Stimulated activated CD4-positive, alpha-beta T cell treated with anti-CD3 and anti-CD28 coated beads, Interleukin-1b, Interleukin-23, amount 100 ng/mL, for 1 hour (primary cell): ENCODE measurements around the gene PRKCA.

Source experiments
- DNase-seq, 2 donors: peaks; one replicate each; pipeline ENCODE4 v3.0.0-alpha.2; 2020; ENCODE audit warnings: low read depth in 2 of 2

The PRKCA gene

DNA sequence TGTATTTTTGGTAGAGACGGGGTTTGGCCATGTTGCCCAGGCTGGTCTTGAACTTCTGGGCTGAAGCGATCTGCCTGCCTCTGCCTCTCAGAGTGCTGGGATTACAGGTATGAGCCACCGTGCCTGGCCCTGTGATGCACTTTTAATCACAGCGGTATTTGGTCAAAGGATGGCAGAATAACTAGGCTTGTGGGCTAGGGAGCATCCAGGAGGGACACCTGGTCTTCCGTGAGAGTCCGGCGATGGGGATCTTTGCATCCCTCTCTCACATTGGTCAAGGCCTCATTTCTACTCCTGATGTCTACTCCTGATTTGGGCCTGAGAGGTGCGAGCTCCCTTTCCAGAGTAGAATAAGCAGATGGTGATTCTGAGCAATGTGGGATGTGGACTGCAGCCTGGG is 274.6 kb downstream of the PRKCA start:
- DNase-seq: no peak

DNA sequence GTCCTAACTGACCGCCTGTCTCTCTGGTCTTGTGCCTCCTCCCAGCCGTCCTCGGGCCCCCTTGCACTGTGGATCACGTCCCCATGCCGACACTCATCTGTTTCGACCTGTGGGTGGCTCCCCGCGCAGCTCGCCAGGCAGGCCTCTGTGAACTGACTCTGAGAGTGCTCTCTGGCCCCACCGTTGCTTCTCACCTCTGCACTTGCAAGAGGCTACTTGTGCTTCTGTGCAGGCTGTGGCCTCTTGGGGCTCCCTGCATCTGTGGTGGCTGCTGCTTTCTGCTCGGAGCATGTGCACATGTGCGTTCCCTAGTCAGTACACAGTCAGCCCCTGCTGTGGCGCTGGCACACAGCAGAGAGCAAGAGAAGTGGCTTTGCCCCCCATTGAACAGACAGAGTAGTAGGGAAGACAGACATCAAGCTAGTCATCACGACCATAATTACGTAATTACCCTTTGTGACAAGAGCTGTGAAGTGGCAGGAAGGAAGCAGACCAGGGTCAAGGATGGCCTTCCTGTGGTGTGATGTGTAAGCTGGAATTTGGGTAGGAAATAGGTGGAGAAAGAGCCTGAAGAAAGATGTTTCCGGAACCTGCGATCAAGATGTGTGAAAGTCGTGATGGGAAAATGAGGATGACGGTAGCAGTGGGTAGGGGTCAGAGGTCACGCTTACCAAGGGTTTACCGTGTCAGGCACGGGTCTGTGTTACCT is 276.5 kb downstream of the PRKCA start:
- DNase-seq: no peak

DNA sequence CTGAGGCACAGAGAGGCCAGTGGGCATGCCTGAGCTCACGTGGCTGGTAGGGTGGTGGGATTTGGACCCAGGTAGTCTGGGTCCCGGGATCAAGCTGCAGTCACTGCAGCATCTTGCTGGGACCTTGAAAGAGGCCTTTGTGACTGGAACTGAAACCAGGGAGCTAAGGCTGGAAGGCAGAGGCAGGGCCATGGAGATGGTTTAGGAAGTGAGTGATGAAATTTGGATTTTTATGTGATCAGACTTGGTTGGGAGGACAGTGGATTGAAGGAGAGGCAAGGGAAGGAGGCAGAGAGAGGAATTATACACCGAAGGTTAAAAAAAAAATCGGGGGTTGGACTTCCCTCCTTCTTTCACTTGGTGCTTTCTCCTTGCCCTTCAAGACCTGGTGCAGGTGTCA is 277.1 kb downstream of the PRKCA start:
- DNase-seq: no peak

DNA sequence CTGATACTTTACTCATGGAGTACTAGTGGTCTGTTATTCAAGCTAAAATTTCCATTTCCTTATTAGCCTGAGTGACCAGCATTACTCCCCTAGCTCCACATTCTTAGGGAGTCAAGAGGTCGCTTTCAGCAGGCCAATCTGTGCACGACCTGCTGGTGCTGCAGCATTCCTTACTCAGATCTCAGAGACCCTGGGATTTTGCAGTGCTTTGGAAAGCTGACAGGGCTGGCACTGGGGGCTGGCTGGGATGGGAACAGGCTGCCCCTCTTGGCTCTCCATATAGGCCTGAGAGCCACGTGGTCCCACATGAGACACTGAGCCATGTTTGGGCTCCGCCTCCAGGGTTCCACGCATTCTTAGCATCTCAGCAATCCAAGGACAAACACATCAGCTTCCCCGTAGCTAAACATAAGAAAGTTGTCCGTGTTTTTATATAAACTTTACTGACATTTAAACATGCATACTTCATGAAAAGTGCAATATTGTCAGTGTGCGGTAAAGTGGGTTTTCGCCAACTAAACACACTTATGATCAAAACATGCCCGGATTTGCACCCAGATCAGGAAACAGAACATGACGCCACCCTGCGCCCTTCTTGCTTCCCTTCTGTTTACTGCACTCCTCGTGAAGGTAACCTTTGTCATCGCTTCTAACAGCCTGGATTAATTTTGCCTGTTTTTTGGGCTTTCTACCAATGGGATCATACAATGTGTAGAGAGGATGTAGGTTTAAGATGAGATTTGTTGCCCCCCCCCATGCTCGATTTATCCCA is 278.0 kb downstream of the PRKCA start:
- no peak for DNase-seq

DNA sequence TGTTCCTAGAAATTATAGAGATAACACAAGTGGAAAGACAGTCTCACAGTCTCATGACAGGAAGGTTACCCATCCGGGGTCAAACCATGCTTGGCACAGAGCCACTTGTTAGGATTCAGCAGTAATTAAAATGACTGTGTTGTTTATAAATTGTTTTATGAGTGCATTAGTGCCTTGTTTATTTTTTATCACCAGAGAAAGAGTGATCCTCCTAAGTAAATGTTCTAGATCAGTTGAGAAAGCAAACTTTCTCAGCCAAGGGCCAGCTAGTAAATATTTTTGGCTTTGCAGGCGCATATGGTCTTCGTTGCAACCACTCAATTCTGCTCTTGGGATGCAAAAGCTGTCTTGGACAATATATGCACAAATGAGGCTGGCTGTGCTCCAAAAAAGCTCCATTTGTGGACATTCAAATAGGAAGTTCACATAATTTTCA is 278.6 kb downstream of the PRKCA start:
- DNase-seq: no peak

DNA sequence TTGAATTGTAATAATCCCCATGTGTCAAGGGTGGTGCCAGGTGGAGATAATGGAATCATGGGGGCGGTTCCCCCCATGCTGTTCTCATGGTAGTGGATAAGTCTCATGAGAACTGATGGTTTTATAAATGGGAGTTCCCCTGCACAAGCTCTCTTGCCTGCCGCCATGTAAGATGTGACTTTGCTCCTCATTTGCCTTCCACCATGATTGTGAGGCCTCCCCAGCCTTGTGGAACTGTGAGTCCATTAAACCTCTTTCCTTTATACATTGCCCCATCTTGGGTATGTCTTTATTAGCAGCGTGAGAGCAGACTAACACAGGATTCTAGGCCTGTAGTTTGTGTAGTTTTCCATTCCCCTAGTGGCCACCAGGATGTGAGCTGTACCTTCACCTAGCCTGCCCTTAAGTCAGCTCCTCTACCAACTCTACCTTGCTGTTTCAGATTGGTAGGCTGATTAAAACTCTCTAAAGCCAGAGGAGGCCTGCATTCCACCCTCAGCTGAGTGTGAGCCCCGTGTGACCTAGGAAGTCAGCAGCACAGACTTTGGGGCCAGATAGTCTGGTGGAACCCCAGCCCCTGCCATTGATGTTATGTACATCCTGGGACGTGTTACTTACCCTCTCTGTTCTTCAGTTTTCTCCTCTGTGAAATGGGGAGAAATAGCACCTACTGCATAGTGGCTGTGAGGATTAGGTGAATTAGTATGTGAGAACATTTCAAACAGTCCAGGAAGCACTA is 280.1 kb downstream of the PRKCA start:
- DNase-seq: no peak

DNA sequence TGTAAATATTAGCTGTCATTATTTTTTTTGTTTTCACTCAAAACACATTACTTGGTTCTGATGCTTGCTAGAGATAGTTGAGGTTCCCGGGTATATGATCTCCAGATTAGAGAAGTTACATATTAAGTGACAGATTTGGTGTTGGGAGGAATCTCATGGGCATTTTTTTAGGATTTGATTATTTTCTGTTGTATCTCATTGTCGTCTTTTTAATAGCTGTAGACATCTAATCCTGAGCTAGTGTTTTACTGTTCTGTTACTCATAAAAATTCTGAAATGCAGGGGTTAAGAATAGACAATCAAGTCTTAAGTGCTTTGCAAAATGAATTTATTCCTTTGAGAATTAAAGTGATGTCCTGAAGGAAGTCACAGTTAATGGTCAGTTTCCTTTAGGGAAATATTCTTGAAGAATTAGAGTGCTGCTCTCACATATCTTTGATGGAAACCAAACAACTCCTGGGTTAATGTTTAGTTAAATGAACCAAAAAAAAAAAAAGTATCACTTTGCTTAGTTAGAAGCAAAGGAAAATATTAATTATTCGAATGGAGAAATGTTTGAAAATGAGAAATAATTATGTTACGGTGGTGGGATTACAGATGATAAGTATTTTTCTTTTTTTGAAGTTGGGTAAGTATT is 280.8 kb downstream of the PRKCA start:
- no peak for DNase-seq

DNA sequence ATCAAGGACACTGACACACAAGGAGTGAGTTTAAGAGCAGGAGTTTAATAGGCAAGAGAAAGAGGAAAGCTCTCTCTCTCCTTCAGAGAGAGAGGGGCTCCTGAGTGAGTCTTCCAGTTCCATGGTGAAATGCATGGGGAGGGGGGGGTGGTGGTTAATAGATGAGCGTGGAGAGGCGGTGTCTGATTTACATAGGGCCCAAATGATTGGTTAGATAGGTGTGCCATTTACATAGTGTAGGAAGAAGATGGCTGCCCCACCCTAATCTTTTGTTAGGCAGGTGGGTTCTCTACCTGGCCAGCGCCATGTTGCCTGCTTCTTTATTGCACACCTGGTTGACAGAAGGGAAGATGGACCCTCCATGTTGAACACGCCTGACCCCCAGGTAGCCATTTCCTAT is 282.5 kb downstream of the PRKCA start:
- no peak for DNase-seq

DNA sequence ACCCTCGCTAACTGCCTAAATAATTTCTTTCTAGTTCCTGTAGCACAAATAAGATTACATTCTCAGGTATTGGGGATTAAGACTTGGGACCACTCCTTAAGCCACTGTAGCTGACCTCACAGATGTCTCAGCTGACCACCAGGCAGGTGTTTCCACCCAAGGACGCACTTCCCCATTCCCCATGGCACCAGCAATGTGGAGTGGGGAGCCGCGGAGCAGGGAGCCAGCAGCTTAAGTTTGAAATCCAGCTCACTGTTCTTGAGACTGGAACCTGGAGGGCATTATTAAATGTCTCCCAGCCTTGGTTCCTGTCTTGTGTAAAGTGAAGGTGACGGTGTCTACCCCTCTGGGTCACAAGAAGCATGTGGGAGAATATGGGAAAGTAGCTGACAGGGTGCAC is 283.1 kb downstream of the PRKCA start:
- no peak for DNase-seq

DNA sequence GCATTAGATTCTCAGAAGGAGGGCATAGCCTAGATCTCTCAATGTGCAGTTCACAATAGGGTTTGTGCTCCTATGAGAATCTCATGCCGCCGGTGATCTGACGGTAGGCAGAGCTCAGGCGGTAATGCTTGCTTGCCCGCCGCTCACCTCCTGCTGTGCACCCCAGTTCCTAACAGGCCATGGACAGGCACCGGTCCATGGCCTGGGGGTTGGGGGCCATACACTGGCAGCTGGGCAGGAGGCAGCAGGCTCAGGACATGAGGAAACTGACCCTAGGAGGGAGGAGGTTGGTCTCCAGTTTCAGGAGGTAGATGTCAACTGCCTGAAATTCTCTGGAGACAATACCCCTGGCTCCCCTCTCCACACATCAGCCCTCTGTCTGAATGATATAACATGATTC is 287.5 kb downstream of the PRKCA start:
- DNase-seq: no peak

DNA sequence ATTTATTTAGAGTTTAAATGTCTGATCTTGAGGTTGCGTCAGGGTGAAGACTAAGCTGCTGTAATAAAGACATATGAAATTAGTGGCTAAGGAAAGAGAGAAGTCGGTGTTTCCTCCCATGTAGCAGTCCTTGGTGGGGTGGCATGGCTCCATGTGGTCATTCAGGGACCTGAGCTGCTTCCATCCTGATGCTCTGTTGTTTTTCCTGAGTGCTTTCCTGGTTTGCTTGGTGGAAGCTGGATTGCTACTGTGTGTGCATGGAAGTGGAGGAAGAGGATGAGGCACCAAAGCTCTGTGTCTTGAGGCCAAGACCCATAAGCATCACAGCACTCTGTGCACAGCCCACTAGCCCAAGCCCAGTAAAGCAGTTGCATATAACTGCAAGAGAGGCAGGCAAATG is 290.7 kb downstream of the PRKCA start:
- no peak for DNase-seq

DNA sequence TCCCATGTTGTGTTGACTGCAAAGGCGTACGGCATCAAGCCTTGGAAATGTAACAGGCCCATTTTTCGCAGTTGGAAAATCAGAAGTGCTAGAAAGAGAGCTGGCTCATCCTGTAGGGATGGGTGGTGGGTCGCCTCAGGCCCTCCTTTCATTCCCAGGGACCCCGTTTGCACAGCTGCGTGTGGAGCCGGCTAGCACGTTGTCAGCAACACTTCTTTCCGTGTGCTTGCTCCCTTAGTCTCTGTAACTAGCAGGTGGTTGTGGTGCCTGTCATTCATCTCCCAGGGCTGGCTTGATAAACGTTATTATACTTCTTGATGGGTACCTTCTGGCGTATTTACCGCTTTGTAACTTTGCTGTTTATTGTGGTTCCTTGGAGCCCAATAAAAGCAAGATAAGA is 293.5 kb downstream of the PRKCA start:
- DNase-seq: no peak

DNA sequence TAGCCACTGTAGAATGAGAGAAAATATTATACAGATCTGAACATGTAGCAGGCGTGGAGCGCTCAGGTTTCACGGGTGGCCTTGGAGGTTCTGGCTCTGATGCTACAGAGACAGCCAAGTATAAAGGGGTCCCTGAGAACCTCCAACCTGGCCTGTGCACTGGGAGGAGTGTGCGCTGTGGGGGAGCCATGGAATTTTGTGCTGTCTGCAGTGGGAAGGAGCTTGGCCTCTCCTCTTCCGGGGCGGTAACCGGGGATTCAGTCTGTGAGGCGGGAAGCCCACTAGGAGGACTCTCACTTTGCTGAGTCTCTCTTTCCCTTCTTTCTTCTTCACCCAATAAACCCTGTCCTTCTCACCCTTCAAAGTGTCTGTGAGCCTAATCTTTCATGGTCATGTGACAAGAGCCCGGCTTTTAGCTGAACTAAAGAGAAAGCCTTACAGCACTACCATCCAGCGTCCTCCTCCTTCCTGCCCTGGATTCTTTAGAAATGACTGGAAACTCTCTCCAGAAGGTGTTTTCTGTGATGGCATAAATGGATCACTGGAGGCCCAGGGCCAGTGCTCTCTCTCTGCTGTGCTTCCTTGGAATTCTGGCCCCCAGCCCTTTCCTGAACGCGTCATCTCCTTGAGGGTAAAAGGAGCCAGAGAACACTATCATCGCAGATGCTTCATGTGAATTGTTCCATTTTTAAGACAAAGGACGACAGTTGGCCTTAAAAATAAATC is 300.4 kb downstream of the PRKCA start:
- no peak for DNase-seq

DNA sequence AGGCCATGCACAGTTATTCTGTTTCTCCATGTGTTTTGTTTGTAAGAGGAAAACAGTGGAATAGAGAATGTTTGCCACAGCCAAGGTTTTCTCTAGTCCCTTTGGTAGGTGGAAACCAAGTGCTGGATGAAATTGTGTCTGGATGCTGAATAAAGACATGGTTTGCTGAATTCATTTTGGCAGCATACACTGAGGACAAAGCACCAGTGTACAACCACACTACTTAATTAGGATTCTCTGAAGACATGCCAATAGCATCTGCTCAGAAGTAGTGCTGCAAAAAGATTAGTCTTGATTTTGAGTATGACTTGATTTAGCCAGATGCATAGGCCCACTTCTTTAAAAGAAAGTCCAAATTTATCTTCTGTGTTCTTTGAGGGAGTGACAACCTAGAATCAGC is 302.0 kb downstream of the PRKCA start:
- no peak for DNase-seq

DNA sequence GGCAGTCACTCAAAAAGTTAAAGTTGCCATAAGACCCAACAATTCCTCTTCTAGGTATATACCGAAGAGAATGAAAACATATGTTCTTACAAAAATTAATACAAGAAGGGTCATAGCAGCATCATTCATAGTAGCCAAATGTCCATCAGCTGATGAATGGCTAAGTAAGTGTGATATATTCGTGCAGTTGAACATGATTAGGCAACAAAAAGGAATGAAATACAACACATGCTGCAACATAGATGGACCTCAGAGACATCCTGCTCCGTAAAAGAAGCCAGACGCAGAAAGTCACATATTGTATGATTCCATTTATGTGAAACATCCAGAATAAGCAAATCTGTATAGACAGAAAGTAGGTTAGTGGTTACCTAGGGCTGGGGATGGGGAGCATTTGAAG is 303.1 kb downstream of the PRKCA start:
- DNase-seq: no peak

DNA sequence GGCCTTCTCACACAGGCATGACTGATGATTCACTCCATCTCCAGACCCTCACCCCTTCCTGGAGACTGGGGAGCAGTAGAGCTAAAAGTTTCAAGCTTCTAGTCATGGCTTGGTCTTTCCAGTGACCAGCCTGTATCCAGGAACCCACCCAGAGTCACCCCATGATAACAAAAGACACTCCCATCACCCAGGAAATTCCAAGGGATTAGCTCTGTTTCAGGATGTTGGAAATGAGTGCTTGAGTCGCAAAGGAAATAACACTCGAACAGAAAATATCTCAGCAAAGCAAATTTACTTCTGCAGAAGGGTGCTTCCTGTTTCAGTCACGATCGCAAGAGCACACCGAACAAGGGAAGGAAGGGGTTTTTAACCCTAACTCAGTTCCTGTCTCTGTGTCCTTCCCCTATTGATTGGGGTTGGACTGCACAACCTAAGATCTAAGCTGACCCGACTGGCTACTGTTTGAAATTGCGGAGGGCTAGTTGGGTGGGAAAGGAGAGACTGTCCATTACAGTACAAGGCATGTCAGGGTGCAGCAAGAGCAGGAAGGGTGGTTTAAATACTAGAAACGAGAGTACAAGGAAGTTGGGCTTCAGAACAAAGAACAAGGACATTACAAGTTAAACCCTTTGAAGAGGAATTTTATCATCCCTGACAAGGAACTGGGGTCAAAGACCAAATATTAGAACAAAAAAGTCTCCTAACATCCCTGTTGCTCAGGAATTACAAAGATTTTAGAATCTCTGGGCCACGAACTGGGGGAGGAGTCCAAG is 308.1 kb downstream of the PRKCA start:
- no peak for DNase-seq

DNA sequence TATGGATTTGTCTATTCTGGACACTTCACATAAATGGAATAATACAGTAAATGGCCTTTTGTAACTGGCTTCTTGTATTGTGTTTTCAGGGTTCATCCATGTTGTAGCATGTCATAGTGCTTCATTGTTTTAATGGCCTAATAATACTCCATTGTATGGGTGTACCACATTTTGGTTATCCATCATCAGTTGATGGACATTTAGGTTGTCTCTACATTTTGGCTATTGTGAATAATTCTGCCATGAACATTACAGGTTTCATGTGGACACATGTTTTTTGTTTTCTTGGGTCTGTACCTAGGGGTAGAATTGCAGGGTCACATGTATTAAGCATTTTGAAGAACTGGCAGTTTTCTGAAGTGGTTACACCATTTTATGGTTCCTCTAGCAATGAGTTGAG is 309.0 kb downstream of the PRKCA start:
- no peak for DNase-seq

DNA sequence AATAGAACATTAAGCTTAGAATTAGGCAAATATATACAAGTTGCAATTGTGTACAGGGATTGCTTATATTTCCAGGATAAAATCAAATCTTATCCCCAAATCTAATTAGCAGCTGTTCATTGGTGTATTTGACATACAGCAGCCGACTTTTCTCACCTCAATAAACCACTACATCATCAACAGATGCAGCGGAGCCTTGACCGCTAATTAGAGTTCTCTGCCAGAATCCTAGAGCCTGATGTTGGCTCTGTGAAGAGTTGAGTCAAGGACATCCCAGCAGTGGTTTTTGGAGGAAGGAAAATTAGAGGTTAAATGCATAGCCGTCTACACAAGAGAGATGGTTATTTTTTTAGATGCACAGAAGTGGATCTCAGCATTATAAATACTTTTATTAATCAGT is 310.6 kb downstream of the PRKCA start:
- no peak for DNase-seq

DNA sequence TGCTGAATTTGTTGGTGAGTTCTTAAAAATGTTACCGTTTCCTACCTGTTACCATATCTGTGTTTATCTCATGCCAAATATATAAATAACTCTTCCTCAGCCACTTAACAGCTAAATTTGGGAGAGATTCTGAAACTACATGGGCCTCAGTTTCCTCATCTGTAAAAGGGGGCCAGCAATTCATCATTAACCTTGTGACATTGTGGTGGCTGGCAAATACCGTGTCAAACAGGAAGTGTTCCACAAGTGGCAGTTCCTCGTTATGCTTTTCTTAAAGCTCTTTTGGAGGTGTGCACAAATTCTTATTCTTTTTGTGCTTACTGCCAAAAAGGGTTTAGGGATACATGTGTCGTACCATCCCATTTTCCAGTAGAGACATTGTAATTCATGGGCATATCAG is 312.1 kb downstream of the PRKCA start:
- DNase-seq: no peak

DNA sequence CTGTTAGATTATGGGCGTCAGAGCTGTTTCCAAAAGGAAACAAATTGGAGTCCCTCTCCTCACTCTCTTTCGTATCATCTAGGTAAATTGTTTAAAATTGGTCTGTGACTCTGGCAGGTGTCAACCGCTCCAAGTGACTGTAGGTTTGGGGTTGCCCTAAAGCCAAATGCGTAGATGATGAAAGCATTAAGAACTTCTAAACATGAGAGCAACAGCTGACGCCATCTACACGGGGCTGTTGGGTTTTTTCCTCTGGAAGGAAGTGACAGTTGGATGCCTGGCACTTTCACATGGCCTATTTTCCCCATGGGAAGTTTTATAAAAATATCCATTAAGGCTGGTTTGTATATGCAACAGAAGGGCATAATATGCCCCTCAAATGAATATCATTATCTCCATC is 316.8 kb downstream of the PRKCA start:
- DNase-seq: no peak

DNA sequence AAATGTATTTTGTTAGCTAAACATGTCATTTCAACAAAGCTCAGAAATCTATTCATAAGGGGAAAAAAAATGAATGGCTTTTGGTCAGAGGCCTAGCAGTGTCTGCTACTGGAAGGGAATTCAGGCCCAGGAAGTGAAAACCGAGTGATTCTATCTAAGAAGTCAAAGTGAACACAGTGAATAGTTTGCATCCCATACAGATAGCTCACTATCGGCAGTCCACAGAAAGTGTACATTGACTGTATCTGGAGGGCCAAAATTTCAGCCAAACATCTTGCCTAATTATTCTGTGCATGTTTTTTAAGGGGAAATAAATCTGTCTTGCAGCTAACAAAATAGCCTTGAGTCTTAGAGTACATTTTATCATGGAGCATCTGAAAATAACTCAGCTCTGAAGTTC is 318.1 kb downstream of the PRKCA start:
- no peak for DNase-seq
